ENCODE measurements around the gene FAM89B.

Gene FAM89B

DNA sequence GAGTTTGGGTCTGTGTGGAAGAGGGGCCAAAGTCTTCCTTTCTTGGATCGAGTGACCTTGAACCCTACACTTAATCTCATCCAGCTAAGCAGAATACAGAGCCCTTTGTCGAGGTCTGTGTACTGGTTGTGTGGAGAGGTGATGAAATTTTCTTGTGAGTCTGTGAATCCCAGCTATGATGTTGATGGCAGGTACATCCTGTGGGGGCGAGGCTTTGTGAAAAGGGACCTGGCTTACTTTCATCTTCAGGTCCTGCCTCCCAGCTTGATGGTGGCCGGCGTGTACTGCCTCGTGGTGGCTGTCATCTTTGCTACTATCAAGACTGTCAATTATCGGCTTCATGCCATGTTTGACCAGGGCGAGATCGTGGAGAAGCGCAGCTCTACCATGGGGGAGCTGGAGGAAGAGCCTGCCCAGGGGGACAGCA, 44.2 kb downstream of the FAM89B start:
- Histone ChIP-seq H3K27me3 (ENCODE audit: low read depth) (no peaks in the 10 kb centered on the region), H3K9me3 (no peaks in the 10 kb centered on the region), H3K4me1 (peaks cover 9% of the 10 kb centered on the region), H3K4me3 (peak overlapping the region; percentile 86), H3K36me3 (replicated peaks) (peaks cover 45% of the 10 kb centered on the region)
- in situ Hi-C loops (cut with MboI; ENCODE audit: low sequenced_read_pairs), result no loop called here
- DNase-seq (ENCODE audit: low spot score in 2 of 2), result no peak

DNA sequence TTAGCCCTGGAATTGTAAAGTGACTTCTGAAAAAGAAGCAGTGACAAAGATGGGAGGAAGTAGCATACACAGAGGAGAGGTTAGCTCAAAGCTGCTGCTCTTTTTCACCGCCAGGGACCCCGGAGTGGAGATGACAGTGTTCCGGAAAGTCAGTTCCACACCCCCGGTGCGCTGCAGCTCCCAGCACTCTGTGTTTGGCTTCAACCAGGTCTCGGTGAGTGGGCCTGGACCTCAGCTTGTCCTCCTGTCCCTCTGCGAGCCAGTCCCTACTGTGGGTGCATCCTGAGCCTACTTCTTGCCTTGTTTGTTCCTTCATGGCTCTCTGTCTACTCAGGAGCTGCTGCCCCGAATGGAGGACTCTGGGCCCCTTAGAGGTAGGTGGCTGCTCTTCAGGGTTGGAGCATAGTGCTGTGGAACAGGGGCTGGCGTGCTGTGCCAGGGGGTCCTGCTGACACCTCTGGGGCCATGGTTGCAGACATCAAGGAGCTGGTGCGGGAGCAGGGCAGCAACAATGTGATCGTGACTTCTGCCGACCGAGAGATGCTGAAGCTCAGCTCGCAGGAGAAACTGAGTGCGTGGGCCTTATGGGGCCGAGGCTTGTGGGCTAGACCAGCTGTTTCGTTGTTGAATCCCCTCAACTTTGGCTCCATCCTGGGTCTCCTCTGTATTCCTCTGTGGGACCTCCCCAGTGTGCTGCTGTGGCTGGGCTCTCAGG, 45.0 kb downstream of the FAM89B start:
- H3K27me3 ChIP-seq (ENCODE audit: low read depth), result no peaks in the 10 kb centered on the region
- in situ Hi-C loops (cut with MboI; ENCODE audit: low sequenced_read_pairs), result no loop called here
- no peaks in the 10 kb centered on the region for H3K9me3 ChIP-seq
- H3K4me3 ChIP-seq, result peak overlapping the region; percentile 86
- peaks cover 47% of the 10 kb centered on the region for H3K36me3 ChIP-seq (replicated peaks)
- peaks cover 5% of the 10 kb centered on the region; the same call in 1 of the 2 replicates for H3K4me1 ChIP-seq
- DNase-seq (ENCODE audit: low spot score in 2 of 2), result no peak

DNA sequence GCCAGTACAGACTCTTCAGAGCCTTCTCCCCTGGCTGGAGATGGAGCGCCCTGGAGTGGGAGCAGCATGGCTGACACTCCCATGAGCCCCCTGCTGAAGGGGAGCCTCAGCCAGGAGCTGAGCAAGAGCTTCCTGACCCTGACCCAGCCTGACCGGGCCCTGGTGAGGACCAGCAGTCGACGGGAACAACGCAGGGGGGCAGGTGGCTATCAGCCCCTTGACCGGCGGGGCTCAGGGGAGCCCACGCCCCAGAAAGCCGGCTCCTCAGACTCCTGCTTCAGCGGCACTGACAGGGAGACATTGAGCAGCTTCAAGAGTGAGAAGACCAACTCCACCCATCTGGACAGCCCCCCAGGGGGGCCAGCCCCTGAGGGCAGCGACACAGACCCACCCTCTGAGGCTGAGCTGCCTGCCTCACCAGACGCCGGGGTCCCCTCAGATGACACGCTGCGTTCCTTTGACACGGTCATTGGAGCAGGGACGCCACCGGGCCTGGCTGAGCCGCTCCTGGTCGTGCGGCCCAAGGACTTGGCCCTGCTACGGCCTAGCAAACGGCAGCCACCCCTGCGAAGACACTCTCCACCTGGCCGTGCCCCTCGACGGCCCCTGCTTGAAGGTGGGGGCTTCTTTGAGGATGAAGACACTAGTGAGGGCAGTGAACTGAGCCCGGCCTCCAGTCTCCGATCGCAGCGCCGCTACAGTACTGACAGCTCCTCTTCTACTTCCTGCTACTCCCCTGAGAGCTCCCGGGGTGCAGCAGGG, 45.8 kb downstream of the FAM89B start:
- DNase-seq (ENCODE audit: low spot score in 2 of 2), result no peak
- Histone ChIP-seq H3K4me3 (no peak overlapping the region), H3K36me3 (replicated peaks) (peaks cover 51% of the 10 kb centered on the region), H3K9me3 (no peaks in the 10 kb centered on the region), H3K27me3 (ENCODE audit: low read depth) (no peaks in the 10 kb centered on the region), H3K4me1 (peaks cover 3% of the 10 kb centered on the region; the same call in 1 of the 2 replicates)
- in situ Hi-C loops (cut with MboI; ENCODE audit: low sequenced_read_pairs), result no loop called here

DNA sequence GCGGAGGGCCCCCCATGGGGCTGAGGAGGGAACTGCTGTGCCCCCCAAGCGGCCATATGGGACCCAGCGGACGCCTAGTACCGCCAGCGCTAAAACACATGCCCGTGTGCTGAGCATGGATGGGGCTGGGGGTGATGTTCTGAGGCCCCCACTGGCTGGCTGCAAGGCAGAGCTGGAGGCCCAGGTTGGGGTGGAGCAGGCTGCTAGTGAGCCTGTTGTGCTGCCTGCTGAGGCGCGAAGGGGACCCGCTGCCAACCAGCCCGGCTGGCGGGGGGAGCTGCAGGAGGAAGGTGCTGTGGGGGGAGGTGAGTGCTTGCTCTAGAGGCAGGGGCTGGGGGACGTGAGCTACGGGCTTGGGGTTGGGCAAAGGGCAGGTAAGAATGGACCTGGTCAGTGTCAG, 46.4 kb downstream of the FAM89B start:
- H3K4me1 ChIP-seq, result 0 out of 2 replicates have a peak, but pooled peaks cover 2% of the 10 kb centered on the region
- peaks cover 57% of the 10 kb centered on the region for H3K36me3 ChIP-seq (replicated peaks)
- no peak for DNase-seq (ENCODE audit: low spot score in 2 of 2)
- in situ Hi-C loops (cut with MboI; ENCODE audit: low sequenced_read_pairs), result no loop called here
- no peaks in the 10 kb centered on the region for H3K27me3 ChIP-seq (ENCODE audit: low read depth)
- no peak overlapping the region for H3K4me3 ChIP-seq
- no peaks in the 10 kb centered on the region for H3K9me3 ChIP-seq

DNA sequence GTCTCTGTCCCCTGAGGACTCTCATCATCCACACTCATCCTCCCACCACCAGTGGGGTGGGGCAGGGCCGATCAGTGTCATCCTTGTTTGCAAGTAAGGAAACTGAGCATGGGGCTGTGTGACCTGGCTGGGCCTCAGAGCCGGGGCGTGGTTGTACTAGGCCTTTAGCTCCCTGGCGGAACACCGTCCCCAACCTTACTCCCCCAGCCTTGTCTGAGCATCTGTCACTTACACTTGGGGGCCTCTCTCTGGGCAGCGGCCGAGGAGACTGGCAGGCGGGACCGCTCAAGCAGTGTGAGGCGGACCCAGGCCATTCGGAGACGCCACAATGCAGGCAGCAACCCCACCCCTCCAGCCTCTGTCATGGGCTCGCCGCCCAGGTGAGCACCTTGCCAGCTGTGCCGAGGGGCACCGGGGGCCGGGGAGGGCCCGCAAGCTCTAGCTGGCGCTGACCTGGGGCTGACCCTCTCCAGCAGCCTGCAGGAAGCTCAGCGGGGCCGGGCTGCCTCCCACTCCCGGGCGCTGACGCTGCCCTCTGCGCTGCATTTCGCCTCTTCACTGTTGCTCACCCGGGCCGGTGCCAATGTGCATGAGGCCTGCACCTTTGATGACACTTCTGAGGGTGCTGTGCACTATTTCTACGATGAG, 47.1 kb downstream of the FAM89B start:
- H3K4me3 ChIP-seq, result no peak overlapping the region
- no peak for DNase-seq (ENCODE audit: low spot score in 2 of 2)
- in situ Hi-C loops (cut with MboI; ENCODE audit: low sequenced_read_pairs), result no loop called here
- H3K9me3 ChIP-seq, result no peaks in the 10 kb centered on the region
- 0 out of 2 replicates have a peak, but pooled peaks cover 2% of the 10 kb centered on the region for H3K4me1 ChIP-seq
- H3K27me3 ChIP-seq (ENCODE audit: low read depth), result no peaks in the 10 kb centered on the region
- H3K36me3 ChIP-seq (replicated peaks), result peaks cover 63% of the 10 kb centered on the region

DNA sequence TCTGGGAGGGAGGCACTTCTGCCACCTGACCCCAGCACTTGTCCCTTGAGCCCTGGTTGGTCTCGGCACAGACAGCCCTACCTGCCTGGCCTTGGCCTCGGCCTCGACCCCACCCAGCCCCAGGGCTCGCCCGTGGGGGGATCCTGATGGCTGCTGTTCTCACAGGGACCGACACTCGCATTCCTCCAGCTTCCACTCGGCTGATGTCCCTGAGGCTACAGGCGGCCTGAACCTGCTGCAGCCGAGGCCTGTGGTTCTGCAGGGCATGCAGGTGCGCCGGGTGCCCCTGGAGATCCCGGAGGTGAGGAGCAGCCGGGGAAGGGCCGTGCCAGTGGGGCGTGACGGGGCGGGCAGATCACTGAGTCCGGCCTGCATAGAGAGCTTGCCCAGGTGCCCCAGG, 48.3 kb downstream of the FAM89B start:
- Histone ChIP-seq H3K4me1 (0 out of 2 replicates have a peak, but pooled peaks cover 2% of the 10 kb centered on the region), H3K9me3 (no peaks in the 10 kb centered on the region), H3K4me3 (no peak overlapping the region), H3K27me3 (ENCODE audit: low read depth) (no peaks in the 10 kb centered on the region), H3K36me3 (replicated peaks) (peaks cover 67% of the 10 kb centered on the region)
- in situ Hi-C loops (cut with MboI; ENCODE audit: low sequenced_read_pairs), result no loop called here
- DNase-seq (ENCODE audit: low spot score in 2 of 2), result no peak

DNA sequence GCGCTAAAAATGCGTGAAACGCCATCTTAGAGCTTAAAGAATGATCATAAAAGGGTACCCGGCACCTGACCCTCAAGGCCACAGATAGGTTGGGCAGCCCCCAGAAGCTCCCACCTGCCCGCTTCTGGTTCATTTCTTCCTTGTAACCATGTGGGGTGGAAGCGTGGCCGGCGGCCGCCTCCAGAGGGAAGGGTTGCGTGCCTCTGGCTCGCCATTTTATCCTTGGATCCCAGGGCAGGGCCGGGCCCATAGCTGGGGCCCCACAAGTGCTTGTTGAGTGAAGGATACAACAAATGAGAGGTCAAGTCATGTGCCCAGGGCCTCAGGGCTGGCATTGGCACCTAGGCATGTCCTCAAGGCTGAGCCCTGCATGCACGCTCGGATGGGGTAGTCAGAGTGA, 49.1 kb downstream of the FAM89B start:
- Histone ChIP-seq H3K4me1 (0 out of 2 replicates have a peak, but pooled peaks cover 2% of the 10 kb centered on the region), H3K9me3 (no peaks in the 10 kb centered on the region), H3K36me3 (replicated peaks) (peaks cover 73% of the 10 kb centered on the region), H3K27me3 (ENCODE audit: low read depth) (no peaks in the 10 kb centered on the region), H3K4me3 (no peak overlapping the region)
- DNase-seq (ENCODE audit: low spot score in 2 of 2), result no peak
- in situ Hi-C loops (cut with MboI; ENCODE audit: low sequenced_read_pairs), result no loop called here

DNA sequence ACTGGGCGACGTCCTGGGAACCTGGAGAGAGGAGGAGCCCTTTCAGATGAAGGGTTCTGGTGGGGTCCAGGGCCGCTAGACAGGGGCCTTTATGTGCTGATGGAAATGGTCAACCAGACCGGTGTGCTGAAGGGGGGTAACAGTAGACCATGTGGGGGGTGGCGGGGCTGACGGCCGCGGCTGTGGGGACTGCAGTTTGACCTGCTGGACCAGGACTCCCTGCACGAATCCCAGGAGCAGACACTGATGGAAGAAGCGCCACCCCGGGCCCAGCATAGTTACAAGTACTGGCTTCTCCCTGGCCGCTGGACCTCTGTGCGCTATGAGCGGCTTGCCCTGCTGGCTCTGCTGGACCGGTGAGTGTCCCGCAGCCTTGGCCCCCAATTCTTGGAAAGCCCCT, 49.7 kb downstream of the FAM89B start:
- Histone ChIP-seq H3K9me3 (no peaks in the 10 kb centered on the region), H3K36me3 (replicated peaks) (peaks cover 75% of the 10 kb centered on the region), H3K4me1 (no peaks in the 10 kb centered on the region), H3K27me3 (ENCODE audit: low read depth) (no peaks in the 10 kb centered on the region), H3K4me3 (no peak overlapping the region)
- DNase-seq (ENCODE audit: low spot score in 2 of 2), result no peak
- in situ Hi-C loops (cut with MboI; ENCODE audit: low sequenced_read_pairs), result no loop called here

DNA sequence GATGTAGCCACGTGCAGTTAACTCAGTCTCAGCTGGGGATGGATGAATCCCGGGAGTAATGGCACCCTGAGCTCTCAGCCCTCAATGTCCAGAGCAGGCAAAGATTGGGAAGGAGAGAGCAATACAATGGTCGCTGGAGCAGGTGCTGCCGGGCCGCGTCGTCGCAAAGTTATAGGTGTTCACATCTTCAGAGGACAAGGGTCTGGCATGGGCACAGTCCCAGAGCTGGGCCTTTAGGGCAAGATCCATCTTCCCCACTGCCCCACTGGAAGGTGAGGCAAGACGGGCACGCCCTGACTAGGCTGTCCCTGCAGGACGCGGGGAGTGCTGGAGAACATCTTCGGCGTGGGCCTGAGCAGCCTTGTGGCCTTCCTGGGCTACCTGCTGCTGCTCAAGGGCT, 50.8 kb downstream of the FAM89B start:
- in situ Hi-C loops (cut with MboI; ENCODE audit: low sequenced_read_pairs), result no loop called here
- no peaks in the 10 kb centered on the region for H3K9me3 ChIP-seq
- H3K36me3 ChIP-seq (replicated peaks), result peaks cover 76% of the 10 kb centered on the region
- no peak for DNase-seq (ENCODE audit: low spot score in 2 of 2)
- H3K27me3 ChIP-seq (ENCODE audit: low read depth), result no peaks in the 10 kb centered on the region
- H3K4me1 ChIP-seq, result no peaks in the 10 kb centered on the region
- H3K4me3 ChIP-seq, result no peak overlapping the region
